Mucosa of descending colon (tissue), 3 donors: ENCODE results near the gene KCNJ1. TPM values are rescaled to one million over a fixed set of nuclear protein-coding genes. Genes with fewer than 3 reads are reported as not detected.

Experiments used
- ATAC-seq: fragments of 200-7000 bp; cut with Tn5 transposase; one replicate; pipeline ENCODE4 v1.9.1; 2020; ENCODE audit warnings: mild to moderate bottlenecking, moderate library complexity
- DNase-seq, 3 donors: peaks; one replicate each; pipeline ENCODE4 v3.0.0-alpha.2; 2020
- H3K36me3 ChIP-seq: fragments of 200-600 bp; one replicate; pipeline ENCODE4 v1.8.0; 2021; ENCODE audit warnings: low read depth, mild to moderate bottlenecking
- H3K4me1 ChIP-seq: fragments of 200-600 bp; one replicate; pipeline ENCODE4 v1.8.0; 2021; ENCODE audit warnings: low read depth, mild to moderate bottlenecking
- H3K4me3 ChIP-seq: fragments of 200-600 bp; one replicate; pipeline ENCODE4 v1.8.0; 2021; ENCODE audit warnings: mild to moderate bottlenecking
- H3K9me3 ChIP-seq: fragments of 200-600 bp; one replicate; pipeline ENCODE4 v1.8.0; 2021; ENCODE audit warnings: mild to moderate bottlenecking
- intact Hi-C, 2 donors: fragments of 100-400 bp; cut with DNase I in 1 of 2; cut with micrococcal nuclease in 1 of 2; formaldehyde crosslinking; loops; one replicate each; pipeline versions ENCODE4 v1.11.0 to v1.11.1; 2022; cut with DNase I, micrococcal nuclease
- long read RNA-seq, 2 donors: library from polyadenylated mRNA; unstranded; transcript quantifications; one replicate each; pipeline ENCODE4 v2.0.0, GENCODE V29; 2019 to 2021
- total RNA-seq, 3 donors: library from RNA; stranded (reverse); fragmentation: NEBNext Ultra II Directional in 2 of 3; extraction: Animal tissue kit (Norgen Biotek cat#: 25700) in 2 of 3; gene quantifications; one replicate each; pipeline versions ENCODE4 v1.2.1 to v1.2.4, GENCODE V29; 2021 to 2023
- TF ChIP-seq, protein P1 (sequence below): fragments of 200-600 bp; IDR thresholded peaks from one replicate; pipeline ENCODE4 v1.8.0; 2022; ENCODE audit warnings: antibody characterized with exemption, mild to moderate bottlenecking
- donor health status: DM: no; HTN: no; CAD: no; lungs with moderate emphysema.
- donor health status: DM: no; HTN: no; CAD: no.
- donor health status: DM: no; HTN: yes; CAD: no.

The KCNJ1 gene
- total RNA-seq: not detected
- long read RNA-seq, donor 1: 0 reads
- long read RNA-seq, donor 2: 0 reads

GRCh38 chr11:128867277-128867676 is at the start of gene KCNJ1:
Gene KCNJ1 (minus strand): TSS chr11:128867296. CDS start chr11:128840243, 27,053 bp downstream.
- ATAC-seq (no peak), DNase-seq (peak in 1 of 3 donors; percentile 8)
- no peaks in the 10 kb centered on the region for H3K36me3 ChIP-seq
- H3K4me3 ChIP-seq: no peak within 1 kb of the TSS
- intact Hi-C loops: no loop called here
- H3K9me3 ChIP-seq: no peaks in the 10 kb centered on the region
- TF ChIP-seq, protein P1, sequence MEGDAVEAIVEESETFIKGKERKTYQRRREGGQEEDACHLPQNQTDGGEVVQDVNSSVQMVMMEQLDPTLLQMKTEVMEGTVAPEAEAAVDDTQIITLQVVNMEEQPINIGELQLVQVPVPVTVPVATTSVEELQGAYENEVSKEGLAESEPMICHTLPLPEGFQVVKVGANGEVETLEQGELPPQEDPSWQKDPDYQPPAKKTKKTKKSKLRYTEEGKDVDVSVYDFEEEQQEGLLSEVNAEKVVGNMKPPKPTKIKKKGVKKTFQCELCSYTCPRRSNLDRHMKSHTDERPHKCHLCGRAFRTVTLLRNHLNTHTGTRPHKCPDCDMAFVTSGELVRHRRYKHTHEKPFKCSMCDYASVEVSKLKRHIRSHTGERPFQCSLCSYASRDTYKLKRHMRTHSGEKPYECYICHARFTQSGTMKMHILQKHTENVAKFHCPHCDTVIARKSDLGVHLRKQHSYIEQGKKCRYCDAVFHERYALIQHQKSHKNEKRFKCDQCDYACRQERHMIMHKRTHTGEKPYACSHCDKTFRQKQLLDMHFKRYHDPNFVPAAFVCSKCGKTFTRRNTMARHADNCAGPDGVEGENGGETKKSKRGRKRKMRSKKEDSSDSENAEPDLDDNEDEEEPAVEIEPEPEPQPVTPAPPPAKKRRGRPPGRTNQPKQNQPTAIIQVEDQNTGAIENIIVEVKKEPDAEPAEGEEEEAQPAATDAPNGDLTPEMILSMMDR: no peak
- H3K4me1 ChIP-seq: no peaks in the 10 kb centered on the region

DNA sequence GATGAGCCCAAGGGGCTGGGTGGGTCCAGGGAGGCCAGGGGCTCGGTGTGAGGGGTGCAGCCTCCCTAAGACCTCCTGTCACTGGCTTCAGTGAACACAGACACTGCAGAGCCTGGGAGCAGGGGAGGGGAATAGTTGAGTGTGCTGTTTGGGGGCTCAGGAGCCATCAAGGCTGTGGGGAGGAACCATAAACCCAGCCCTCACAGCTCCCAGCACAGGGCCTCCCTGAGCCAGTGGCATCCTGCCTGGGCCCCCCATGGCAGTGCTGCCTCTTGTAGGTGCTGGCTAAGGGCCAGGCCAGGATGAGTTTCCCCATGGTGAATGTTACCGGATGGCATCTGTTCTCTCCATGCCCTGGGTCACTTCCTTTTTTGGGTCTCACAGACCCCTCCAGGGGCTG is 49.6 kb upstream of the KCNJ1 start:
- ATAC-seq: no peak
- DNase-seq: no peak
- intact Hi-C loops: no loop called here
- Histone ChIP-seq H3K4me1 (no peaks in the 10 kb centered on the region), H3K9me3 (no peaks in the 10 kb centered on the region), H3K36me3 (no peaks in the 10 kb centered on the region), H3K4me3 (no peak overlapping the region)
- TF ChIP-seq, protein P1: no peak

DNA sequence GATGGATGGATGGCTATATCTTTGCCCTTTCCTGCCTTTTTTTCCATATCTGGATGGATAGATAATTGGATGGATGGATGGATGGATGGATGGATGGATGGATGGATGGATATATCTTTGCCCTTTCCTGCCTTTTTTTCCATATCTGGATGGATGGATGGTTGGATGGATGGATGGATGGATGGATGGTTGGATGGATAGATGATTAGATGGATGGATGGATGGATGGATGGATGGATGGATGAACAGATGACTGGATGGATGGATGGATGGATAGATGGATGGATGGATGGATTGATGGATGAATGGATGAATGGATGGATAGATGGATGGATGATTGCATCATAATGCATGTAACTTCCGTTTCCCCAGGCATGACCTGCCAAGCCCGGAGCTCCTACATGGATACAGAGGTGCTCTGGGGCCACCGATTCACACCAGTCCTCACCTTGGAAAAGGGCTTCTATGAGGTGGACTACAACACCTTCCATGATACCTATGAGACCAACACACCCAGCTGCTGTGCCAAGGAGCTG is 49.0 kb upstream of the KCNJ1 start:
- TF ChIP-seq, protein P1: no peak
- Histone ChIP-seq H3K9me3 (no peaks in the 10 kb centered on the region), H3K4me1 (no peaks in the 10 kb centered on the region), H3K4me3 (no peak overlapping the region), H3K36me3 (no peaks in the 10 kb centered on the region)
- intact Hi-C loops: no loop called here
- ATAC-seq: no peak
- no peak for DNase-seq

DNA sequence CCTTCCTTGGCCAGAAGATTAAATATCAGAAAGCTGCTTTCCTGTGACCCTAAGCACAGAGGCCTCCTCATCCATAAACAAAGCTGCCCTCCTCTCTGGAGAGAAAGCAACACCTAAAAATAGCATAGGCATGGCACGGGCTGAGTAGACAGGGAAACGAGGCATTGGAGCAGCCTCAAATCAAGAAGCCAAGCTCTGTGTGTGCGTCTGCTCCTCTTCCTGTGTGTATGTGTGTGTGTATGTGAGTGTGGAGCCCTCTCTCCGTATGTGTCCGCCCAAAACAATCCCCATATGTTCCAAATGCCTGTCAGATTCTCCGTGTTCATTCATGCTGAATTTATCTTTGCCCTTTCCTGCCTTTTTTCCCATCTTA is 48.0 kb upstream of the KCNJ1 start:
- intact Hi-C loops: no loop called here
- H3K4me1 ChIP-seq: no peaks in the 10 kb centered on the region
- ATAC-seq (no peak), DNase-seq (no peak)
- H3K4me3 ChIP-seq: no peak overlapping the region
- H3K9me3 ChIP-seq: no peaks in the 10 kb centered on the region
- TF ChIP-seq, protein P1: no peak
- no peaks in the 10 kb centered on the region for H3K36me3 ChIP-seq

GRCh38 chr11:128914216-128915148 is 47.4 kb upstream of the KCNJ1 start:
- TF ChIP-seq, protein P1: no peak
- no peaks in the 10 kb centered on the region for H3K9me3 ChIP-seq
- ATAC-seq (no peak), DNase-seq (no peak)
- intact Hi-C loops: no loop called here
- H3K4me3 ChIP-seq: no peak overlapping the region
- no peaks in the 10 kb centered on the region for H3K36me3 ChIP-seq
- H3K4me1 ChIP-seq: no peaks in the 10 kb centered on the region
